PFSK-1 (cell line): ENCODE results near the gene ATP5PO.

Experiments
- FOXP2 ChIP-seq: optimal IDR thresholded peaks from 2 replicates; pipeline ENCODE3; 2011; ENCODE audit warnings: borderline replicate concordance, control low read depth, inconsistent platforms; ENCODE audit not compliant: insufficient read depth; ENCODE audit errors: extremely low read length, extremely low read depth
- POLR2AphosphoS5 ChIP-seq: IDR thresholded peaks from 2 replicates; pipeline ENCODE4 v1.6.1; 2012; ENCODE audit warnings: low read depth, mild to moderate bottlenecking, control low read depth, low read length, moderate library complexity
- SIN3A ChIP-seq: IDR thresholded peaks from 2 replicates; pipeline ENCODE4 v1.6.1; 2012; ENCODE audit warnings: mild to moderate bottlenecking, low read length, moderate library complexity, borderline replicate concordance; ENCODE audit not compliant: insufficient read depth
- TAF1 ChIP-seq: IDR thresholded peaks from 2 replicates; pipeline ENCODE4 v1.6.1; 2012; ENCODE audit warnings: low read length, control low read depth, borderline replicate concordance; ENCODE audit not compliant: insufficient read depth
- TF ChIP-seq, protein P1 (sequence below), 2 experiments: IDR thresholded peaks; 2 replicates each; pipeline versions ENCODE4 v1.6.1 to v1.8.0; 2011 to 2012; ENCODE audit warnings: low read depth in 2 of 2, low read length in 2 of 2, control low read depth in 1 of 2, inconsistent platforms in 1 of 2, mild to moderate bottlenecking in 1 of 2, moderate library complexity in 1 of 2; ENCODE audit not compliant: insufficient read depth in 1 of 2

ATP5PO gene

DNA sequence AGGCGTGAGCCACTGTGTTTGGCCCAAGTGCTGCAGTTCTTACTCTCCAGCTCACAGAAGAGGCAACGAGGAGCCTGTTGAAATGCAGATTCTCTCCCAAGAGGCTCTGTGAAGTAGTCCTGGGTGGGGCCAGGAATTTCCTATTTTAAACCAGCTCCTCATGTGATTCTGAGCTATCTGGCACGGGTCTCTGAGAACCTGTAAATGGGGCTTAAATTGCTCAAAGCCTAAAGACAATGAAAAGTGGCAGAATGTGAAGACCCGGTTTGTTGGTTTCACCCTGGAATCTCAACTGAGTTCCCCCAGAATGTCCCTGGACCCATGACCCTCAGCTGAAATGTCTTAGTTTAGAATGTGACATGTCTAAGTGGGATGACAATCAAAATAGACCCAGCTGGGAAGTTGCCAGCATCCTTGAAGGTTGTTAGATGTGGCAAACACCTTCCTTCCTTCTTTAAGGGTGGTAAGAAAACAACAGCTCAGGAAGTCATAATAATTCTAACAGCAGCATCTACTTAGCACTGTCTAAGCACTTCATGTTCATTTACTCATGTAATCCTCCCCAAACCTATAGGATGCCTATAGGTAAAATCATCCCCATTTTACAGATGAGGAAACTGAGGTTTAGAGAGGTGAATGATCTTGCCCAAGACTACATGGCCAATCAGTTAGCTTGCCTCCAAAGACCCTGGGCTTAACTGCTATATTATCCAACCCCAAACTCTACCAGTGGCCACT lies 20.9 kb upstream of the ATP5PO start:
- TF ChIP-seq POLR2AphosphoS5 = no peak
- TF ChIP-seq SIN3A = no peak
- no peak for TF ChIP-seq TAF1
- no peak for TF ChIP-seq FOXP2
- TF ChIP-seq, protein P1, sequence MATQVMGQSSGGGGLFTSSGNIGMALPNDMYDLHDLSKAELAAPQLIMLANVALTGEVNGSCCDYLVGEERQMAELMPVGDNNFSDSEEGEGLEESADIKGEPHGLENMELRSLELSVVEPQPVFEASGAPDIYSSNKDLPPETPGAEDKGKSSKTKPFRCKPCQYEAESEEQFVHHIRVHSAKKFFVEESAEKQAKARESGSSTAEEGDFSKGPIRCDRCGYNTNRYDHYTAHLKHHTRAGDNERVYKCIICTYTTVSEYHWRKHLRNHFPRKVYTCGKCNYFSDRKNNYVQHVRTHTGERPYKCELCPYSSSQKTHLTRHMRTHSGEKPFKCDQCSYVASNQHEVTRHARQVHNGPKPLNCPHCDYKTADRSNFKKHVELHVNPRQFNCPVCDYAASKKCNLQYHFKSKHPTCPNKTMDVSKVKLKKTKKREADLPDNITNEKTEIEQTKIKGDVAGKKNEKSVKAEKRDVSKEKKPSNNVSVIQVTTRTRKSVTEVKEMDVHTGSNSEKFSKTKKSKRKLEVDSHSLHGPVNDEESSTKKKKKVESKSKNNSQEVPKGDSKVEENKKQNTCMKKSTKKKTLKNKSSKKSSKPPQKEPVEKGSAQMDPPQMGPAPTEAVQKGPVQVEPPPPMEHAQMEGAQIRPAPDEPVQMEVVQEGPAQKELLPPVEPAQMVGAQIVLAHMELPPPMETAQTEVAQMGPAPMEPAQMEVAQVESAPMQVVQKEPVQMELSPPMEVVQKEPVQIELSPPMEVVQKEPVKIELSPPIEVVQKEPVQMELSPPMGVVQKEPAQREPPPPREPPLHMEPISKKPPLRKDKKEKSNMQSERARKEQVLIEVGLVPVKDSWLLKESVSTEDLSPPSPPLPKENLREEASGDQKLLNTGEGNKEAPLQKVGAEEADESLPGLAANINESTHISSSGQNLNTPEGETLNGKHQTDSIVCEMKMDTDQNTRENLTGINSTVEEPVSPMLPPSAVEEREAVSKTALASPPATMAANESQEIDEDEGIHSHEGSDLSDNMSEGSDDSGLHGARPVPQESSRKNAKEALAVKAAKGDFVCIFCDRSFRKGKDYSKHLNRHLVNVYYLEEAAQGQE (IDR thresholded peaks at IDR 0.05; ENCODE audit: insufficient read depth in 1 of 2, low read depth in 2 of 2, low read length in 2 of 2) = no peak

DNA sequence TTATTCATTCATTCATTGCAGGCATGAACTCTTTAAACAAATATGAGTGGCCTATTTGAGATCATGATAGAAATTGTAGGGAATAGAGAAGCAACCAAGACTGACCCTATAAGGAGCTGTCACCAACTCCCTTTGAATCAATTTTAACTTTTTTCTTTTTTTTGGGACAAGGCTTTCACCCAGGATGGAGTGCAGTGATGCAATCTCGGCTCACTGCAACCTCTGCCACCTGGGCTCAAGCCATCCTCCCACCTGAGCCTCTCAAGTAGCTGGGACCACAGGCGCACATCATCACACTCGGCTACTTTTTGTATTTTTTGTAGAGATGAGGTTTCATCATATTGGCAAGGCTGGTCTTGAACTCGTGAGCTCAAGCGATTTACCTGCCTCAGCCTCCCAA lies 17.1 kb upstream of the ATP5PO start:
- no peak for TF ChIP-seq FOXP2
- no peak for TF ChIP-seq TAF1
- TF ChIP-seq SIN3A = no peak
- no peak for TF ChIP-seq POLR2AphosphoS5
- TF ChIP-seq, protein P1 (IDR thresholded peaks at IDR 0.05; ENCODE audit: insufficient read depth in 1 of 2, low read depth in 2 of 2, low read length in 2 of 2) = no peak

DNA sequence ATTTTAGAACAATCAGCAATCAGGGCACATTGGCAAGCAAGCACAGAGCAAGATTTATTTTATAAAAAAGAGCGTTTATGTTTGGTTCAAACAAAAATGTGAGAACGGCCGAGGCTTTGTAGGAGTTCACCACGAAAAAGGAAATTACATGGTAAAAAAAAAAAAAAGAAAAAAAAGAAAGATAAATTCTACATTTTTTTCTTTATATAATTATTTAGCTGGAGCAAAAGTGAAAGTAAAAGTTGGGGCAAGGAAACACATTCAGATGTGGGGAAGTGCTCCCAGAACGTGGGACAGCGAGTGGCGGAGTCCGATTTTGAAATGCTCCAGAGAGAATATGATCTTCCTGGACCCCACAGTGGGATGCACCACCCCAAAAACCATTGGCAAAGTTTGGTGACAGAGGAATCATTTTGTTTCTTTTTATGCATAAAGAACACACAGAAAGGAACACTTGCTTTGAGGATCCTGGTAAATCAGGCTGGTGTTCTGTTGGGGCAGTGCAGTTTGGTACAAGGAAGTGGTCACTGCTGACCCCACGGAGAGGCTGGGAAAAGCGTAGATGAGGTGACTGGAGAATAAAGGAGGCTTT lies 16.3 kb upstream of the ATP5PO start:
- TF ChIP-seq, protein P1 (IDR thresholded peaks at IDR 0.05; ENCODE audit: insufficient read depth in 1 of 2, low read depth in 2 of 2, low read length in 2 of 2) = no peak
- no peak for TF ChIP-seq SIN3A
- no peak for TF ChIP-seq TAF1
- no peak for TF ChIP-seq POLR2AphosphoS5
- no peak for TF ChIP-seq FOXP2

DNA sequence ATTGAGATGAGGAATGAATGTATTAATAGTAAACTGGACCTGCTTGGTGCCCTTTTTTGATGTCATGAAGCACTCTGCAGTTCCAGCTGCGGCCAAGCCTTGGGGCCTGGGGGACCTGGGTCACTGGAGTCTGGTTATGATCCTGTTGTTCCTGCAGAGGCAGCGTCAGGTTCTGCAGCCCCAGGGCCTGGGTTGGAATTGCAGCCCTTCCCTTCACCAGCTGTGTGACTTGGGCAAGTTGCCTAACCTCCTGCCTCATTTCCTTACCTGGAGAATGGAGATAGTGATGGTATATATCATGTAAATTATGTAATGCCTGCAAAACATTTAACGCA lies 9.1 kb upstream of the ATP5PO start:
- TF ChIP-seq, protein P1 (IDR thresholded peaks at IDR 0.05; ENCODE audit: insufficient read depth in 1 of 2, low read depth in 2 of 2, low read length in 2 of 2) = no peak
- TF ChIP-seq POLR2AphosphoS5 (no peak), SIN3A (no peak), FOXP2 (no peak), TAF1 (no peak)
